RCC 7860 (cell line): ENCODE measurements around the gene WNT5B.

Source experiments
- DNase-seq: peaks from one replicate; pipeline ENCODE4 v3.0.0-alpha.2; 2015; ENCODE audit warnings: low spot score
- FAIRE-seq: peaks from 2 replicates; lab custom pipeline; 2012; peaks lifted over from hg19 to GRCh38; lab: Jason Lieb, UNC

Gene WNT5B

GRCh38 chr12:1629338-1630132, 504 bp downstream of the WNT5B start:
- DNase-seq (no peak), FAIRE-seq (no peak)

- DNase-seq (no peak), FAIRE-seq (no peak)
Measured at GRCh38 chr12:1630133-1630826, 1.2 kb downstream of the WNT5B start.

GRCh38 chr12:1630827-1631591, 2.0 kb downstream of the WNT5B start:
- no peak for FAIRE-seq

DNA sequence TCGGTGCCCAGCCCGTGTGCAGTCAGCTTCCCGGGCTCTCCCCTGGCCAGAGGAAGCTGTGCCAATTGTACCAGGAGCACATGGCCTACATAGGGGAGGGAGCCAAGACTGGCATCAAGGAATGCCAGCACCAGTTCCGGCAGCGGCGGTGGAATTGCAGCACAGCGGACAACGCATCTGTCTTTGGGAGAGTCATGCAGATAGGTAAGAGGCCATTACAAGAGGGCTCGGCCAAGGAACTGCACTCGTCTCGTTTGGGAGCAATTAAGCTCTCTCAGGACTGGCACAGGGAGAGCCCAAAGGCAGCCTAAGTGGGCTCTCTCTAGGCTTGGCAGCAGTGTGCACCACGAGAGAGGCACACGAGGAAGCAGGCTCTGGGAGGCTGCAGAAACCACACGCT, 3.7 kb downstream of the WNT5B start:
- DNase-seq (no peak), FAIRE-seq (no peak)

More at GRCh38 chr12:1630827-1631591, 2.0 kb downstream of the WNT5B start:
- DNase-seq: no peak

DNA sequence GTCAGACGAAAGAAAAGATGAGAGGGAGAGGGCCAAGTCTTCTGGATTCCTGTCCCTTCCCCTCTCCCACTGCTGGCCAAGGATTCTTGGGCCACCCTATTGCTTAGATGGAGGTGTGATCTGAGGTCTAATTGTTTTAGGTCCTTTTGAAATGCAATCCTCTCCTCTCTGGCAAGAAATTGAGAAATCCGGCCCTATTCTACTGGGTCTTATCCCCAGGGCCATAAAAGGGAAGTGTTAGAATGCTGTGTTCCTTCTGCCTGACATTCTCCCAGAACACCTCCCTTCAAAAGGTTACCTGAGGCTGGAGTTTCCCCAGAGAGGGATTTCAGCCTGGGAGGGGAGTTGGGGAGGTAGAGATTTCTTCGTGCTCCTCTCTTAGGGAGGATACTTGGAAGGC, 4.4 kb downstream of the WNT5B start:
- no peak for FAIRE-seq
- DNase-seq: no peak

GRCh38 chr12:1634149-1634548, 5.1 kb downstream of the WNT5B start:
- FAIRE-seq (no peak), DNase-seq (no peak)

GRCh38 chr12:1634590-1635191, 5.7 kb downstream of the WNT5B start:
- DNase-seq: peak; percentile 41
- no peak for FAIRE-seq

DNA sequence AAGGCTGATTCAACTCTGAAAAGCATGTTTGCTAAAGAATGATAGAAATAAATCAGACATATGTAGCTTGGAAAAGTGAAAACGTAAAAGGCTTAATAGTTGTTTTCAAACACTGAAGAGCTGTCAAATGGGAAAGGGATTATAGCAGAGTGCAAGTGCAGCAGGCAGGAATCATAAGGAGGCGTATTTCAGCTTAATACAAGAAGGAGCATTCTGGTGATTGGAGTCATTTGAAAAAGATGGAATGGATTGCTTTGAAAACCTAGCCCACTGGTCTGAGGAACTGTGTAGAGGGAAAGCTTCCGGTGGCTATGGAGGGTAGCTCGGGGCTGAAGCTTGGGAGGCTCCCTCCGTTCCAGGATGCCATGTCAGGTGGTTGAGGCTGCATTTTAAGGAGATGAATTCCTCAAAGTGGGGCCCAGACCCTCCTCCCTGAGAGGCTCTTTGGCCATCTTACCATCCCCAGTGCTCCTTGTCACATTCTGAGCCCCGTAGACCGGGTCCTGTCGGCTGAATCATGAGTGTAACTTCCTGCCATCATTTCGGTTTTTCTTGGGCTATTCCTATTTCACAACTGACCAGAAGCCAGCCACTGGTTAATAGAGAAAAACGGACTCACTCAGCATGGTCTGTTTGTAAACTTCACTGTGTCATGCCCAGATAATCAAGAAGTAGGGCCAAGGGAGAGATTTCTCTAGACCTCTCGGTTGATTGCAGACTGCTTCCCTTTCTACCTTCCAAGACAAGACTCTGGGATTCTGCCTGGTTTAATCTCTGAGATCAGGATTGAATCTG, 6.5 kb downstream of the WNT5B start:
- FAIRE-seq (no peak), DNase-seq (no peak)

GRCh38 chr12:1638203-1638602, 9.2 kb downstream of the WNT5B start:
- FAIRE-seq: no peak

GRCh38 chr12:1639538-1639937, 10.5 kb downstream of the WNT5B start:
- DNase-seq: no peak
- FAIRE-seq: no peak

More at GRCh38 chr12:1638203-1638602, 9.2 kb downstream of the WNT5B start:
- no peak for DNase-seq

- no peak for DNase-seq
- no peak for FAIRE-seq
Measured at GRCh38 chr12:1640328-1641234, 11.6 kb downstream of the WNT5B start.

- DNase-seq (no peak), FAIRE-seq (no peak)
Measured at GRCh38 chr12:1642513-1642912, 13.5 kb downstream of the WNT5B start.

GRCh38 chr12:1643043-1643442, 14.0 kb downstream of the WNT5B start:
- DNase-seq (no peak), FAIRE-seq (no peak)

GRCh38 chr12:1643905-1644533, 15.0 kb downstream of the WNT5B start:
- DNase-seq: no peak
- FAIRE-seq: no peak

- DNase-seq (no peak), FAIRE-seq (no peak)
Measured at GRCh38 chr12:1644534-1645438, 15.8 kb downstream of the WNT5B start.

GRCh38 chr12:1645819-1646218, 16.8 kb downstream of the WNT5B start:
- DNase-seq (no peak), FAIRE-seq (no peak)

DNA sequence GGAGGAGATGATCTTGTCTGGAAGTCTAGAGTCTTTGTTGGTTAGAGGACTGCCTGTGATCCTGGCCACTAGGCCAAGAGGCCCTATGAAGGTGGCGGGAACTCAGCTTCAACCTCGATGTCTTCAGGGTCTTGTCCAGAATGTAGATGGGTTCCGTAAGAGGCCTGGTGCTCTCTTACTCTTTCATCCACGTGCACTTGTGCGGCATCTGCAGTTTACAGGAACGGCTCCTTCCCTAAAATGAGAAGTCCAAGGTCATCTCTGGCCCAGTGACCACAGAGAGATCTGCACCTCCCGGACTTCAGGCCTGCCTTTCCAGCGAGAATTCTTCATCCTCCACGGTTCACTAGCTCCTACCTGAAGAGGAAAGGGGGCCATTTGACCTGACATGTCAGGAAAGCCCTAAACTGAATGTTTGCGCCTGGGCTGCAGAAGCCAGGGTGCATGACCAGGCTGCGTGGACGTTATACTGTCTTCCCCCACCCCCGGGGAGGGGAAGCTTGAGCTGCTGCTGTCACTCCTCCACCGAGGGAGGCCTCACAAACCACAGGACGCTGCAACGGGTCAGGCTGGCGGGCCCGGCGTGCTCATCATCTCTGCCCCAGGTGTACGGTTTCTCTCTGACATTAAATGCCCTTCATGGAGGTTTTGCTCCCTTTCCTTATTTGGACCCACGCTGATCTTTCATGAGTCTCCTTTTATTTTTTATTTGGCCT, 17.7 kb downstream of the WNT5B start:
- no peak for FAIRE-seq
- no peak for DNase-seq
